EL (cell line): ENCODE data around the gene RHO.

Experiments used
- DNase-seq: peaks from one replicate; pipeline ENCODE4 v3.0.0-alpha.2; 2016

Gene RHO

GRCh38 chr3:129548104-129548965, 19.9 kb downstream of the RHO start:
- DNase-seq: no peak

- peak; percentile 71 for DNase-seq
Measured at GRCh38 chr3:129549006-129549800, 20.8 kb downstream of the RHO start.

GRCh38 chr3:129549805-129550204, 21.4 kb downstream of the RHO start:
- DNase-seq: no peak

DNA sequence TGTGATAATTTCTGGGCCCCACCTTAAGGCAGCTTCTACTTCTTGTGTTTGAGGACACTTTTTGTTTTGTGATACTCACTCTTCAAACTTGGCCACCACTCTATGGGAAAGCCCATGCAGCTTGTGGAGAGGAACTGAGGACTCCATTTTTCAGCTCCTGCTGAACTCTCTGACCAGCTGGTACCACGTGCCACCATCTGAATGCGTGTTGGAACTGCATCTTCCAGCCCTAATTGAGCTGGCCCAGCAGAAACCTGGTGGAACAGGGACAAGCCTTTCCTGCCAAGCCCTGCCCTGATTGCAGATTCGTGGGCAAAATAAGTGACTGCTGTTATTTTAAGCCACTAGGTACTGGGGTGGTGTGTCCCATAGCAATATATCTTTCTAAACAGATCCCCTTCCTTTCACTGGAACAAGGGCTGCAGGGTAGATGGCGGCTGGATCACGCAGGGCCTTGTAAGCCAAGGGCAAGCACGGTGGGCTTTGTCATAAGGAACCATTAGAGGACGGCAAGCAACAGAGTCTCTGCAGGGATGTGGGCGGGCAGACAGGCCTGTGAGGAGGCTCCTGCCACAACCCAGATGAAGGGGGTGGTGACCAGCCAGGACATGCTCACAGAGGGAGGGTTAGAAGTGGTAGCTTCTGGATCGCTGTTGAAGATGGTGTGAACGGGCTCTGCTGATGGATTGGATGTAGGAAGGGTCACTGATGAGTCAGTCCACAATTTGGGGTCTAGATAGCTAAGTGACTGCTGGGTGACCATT, 24.0 kb downstream of the RHO start:
- DNase-seq: no peak

- DNase-seq: no peak
Measured at GRCh38 chr3:129553171-129553570, 24.7 kb downstream of the RHO start.

- DNase-seq: no peak
Measured at GRCh38 chr3:129553719-129554118, 25.3 kb downstream of the RHO start.

GRCh38 chr3:129554356-129555152, 26.1 kb downstream of the RHO start:
- DNase-seq: no peak

DNA sequence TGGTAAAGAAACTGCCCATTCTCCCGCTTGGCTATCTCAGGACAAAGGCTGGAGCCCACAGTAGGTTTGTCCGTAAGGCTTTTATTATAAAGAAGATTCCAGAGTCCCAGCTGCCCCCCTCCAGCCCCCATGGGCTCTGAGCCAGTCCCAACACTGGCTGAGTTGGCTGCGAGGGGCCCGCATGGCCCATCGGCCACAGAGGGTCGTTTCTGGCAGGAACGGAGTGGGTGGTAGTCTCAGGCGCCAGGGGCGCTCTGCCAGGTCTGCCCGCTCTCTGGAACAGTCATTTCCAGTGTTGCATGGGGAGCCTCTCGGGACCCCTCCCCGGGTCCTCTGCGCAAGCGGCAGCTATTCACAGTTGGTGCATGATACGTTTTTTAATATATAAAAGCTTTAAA, 26.7 kb downstream of the RHO start:
- no peak for DNase-seq

GRCh38 chr3:129555616-129556357, 27.3 kb downstream of the RHO start:
- no peak for DNase-seq

- DNase-seq: no peak
Measured at GRCh38 chr3:129556358-129556695, 27.9 kb downstream of the RHO start.

DNA sequence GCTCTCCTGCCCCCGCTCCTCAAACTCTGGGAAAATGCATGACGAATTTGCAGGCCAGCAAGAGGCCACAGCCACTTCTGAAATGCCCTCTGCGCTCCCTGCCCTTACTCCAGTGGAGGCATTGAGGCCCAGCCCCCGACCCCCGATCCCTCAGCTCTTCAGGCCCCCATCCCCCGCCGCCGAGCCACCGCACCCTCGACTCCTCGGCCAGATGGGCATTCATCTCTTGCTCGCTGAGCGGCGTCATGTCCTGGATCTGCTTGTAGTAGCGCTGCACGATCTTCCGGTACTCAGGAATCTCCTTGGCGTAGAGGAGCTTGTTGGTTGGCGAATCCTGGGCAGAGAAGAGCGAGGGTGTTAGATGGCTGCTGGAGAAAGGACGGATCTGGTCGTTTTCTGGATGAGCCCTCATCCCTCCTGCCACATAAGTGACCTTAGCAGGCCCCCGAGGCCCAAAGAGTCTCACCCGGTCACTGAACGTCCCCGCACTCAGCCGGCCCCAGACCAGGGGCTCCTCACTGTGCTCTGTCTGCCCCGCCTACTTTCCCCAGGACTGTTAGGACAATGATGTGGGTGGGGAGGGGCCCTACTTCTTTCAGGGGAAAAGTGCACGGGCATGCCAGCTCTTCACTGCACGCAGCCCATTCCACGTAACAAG, 28.6 kb downstream of the RHO start:
- no peak for DNase-seq

- DNase-seq: no peak
Measured at GRCh38 chr3:129557548-129557894, 29.1 kb downstream of the RHO start.

- no peak for DNase-seq
Measured at GRCh38 chr3:129558081-129558771, 29.8 kb downstream of the RHO start.

DNA sequence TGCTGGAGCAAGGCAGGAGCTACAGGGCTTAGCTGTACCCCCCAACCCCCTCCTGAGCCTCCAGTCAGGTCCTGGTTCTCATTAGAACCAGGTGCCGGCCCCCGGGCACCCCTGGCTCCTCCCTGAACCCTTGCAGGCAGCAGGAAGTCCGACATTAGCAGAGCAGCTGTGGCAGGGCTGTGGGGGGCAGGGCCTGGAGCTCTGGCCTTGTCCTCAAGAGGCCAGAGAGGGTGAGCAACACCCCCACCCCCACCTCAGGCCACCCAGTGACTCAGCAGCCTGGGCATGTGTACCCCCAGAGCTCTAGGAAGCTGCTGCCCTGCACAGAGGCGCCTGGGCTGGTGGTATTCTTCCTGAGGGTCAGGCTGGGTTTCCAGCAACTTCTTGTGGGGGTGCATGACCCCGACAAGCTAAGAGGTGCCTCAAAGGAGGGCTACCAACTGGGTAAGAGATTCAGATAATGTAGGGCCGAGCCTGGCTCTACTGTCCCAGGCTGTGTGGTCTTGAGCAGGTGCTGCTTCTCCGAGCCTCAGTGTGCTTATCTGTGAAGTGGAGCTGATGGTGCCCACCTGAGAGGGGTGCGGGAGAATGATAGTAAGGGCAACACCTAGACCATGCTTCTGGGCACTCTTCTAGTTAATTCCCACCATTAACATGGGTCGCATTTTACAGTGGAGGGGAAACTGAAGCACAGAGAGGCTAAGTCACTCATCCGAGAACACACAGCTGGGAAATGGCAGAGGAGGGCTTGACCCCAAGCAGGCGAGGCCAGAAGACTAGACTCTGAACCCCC, 30.5 kb downstream of the RHO start:
- DNase-seq: peak; percentile 94

GRCh38 chr3:129559565-129560079, 31.2 kb downstream of the RHO start:
- no peak for DNase-seq

DNA sequence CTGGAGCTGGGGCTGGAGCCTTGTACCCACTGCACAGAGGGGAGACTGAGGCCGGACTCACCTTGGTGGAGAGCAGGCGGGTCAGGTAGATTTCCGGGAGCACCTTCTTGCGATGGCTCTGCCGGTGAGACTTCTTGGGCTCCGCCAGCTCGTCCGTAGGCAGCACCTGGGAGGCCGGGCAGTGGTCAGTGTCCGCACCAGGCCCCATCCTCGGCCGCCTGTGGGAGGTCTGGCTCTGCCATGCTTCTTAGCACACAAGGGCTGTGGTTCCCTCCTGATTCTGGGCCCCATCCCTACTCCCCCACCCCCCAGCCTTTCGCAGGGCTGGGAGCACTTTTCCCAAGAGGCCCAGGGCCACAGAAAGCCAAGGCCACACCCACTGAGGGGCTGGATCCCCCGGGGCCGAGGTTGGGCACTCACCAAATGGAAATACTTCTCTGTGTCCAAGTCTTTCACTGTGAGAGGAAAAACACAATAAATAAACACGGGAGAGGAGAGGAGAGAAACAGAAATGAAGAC, 31.9 kb downstream of the RHO start:
- DNase-seq: peak; percentile 85

DNA sequence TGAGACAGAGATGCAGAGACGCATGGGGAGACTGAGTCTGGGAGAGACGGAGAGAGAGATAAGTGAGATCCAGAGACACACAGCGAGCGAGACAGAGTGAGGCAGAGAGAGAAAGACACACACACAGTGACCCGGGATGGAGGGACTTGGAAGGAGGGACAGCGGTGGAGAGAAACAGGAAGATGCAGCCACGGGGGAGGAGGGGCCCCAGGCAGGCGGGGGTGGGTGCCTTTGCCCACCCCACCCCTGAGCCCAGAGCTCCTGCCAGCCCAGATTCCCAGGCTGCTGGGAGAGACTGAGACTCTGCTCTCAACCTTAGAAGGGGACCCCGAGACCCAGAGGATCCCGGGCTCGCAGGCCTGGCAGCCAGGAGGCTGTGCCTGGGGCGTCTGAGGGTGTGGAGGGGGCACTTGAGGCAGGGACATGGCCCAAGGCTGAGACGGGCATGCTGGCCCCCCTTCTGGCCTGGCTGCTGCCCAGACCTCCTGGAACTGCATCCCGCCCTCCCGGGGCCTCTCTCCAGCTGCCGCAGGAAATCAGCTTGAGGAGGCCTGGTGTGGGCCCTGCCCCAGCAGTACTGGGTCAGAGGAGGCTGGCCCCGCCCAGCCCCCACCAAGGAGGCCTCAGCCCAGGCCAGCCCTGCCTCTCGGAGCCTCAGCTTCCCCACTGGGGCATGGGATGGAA, 32.6 kb downstream of the RHO start:
- peak; percentile 87 for DNase-seq

DNA sequence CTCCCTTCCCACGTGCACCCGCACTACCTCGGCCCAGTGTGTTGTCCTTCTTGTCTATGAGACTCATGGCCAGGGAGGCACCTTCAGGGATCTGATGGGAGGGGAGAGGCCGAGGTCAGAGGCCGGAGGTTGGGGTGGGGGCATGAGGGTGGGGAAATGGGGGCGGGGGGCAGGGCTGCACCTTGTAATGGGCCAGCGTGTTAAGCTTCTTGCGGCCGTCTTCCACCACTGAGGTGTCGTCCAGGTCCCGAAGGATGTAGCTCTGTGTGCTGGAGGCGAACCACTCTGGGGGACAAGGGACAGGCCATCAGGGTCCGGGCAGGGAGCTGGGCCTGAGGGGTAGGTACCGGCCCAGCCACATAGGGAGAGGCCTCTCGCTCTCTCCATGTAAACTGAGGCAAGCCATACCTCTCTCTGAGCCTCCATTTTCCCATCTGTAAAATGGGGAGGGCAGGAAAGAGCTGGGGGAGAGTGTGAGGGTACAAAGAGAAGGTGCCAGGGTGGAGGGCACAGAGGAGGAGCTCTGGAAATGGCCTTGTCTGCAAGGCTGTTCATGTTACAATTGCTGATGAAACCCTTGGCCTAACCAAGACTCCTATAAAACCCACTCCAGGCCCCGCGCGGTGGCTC, 33.3 kb downstream of the RHO start:
- DNase-seq: no peak
